ENCODE data around the gene CD84.
"Not testable (repeated sequence)": the region's sequence is repeated elsewhere in the genome, so short reads cannot be mapped to it uniquely, and the experiment has no call there.

The CD84 gene

DNA sequence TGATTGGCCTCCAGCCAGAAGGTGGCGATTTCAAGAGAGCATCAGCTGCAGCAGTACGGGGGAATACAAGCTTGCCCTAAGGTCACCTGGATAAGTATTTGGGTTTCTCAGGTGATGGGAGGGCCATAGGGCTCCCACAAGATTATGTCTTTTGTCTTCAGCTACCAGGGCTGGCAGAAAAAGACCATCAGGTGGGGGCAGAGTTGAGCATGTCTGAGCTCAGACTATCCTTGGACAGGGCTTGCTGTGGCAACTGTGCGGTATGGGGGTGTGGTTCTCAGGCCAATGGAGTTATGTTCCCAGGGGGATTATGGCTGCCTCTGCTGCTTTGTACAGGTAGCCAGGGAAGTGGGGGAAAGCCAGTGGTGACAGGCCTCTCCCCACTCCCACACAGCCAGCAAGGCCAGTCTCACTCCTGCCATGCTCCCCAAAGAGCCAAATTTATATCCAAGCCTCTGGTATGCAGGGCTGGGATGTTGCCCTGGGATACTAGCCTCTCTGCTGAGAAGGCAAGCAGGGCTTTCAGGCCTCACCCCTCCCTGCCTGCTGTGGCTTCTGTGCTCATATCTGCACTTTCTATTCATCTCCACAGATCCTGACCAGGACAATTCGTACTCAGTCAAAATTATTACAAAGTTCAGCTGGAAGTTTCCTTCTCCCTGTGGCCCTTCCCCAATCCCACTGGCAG, 26.6 kb upstream of the CD84 start:
- TF ChIP-seq, protein P1, sequence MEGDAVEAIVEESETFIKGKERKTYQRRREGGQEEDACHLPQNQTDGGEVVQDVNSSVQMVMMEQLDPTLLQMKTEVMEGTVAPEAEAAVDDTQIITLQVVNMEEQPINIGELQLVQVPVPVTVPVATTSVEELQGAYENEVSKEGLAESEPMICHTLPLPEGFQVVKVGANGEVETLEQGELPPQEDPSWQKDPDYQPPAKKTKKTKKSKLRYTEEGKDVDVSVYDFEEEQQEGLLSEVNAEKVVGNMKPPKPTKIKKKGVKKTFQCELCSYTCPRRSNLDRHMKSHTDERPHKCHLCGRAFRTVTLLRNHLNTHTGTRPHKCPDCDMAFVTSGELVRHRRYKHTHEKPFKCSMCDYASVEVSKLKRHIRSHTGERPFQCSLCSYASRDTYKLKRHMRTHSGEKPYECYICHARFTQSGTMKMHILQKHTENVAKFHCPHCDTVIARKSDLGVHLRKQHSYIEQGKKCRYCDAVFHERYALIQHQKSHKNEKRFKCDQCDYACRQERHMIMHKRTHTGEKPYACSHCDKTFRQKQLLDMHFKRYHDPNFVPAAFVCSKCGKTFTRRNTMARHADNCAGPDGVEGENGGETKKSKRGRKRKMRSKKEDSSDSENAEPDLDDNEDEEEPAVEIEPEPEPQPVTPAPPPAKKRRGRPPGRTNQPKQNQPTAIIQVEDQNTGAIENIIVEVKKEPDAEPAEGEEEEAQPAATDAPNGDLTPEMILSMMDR (IDR thresholded peaks at IDR 0.05; ENCODE audit: borderline replicate concordance, insufficient read depth, low read depth, low read length) = no peak; the same call in 1 of the 2 replicates
- no peak overlapping the region for H3K4me3 ChIP-seq (ENCODE audit: low read depth, low read length)

- no peak overlapping the region for H3K4me3 ChIP-seq (ENCODE audit: low read depth, low read length)
- TF ChIP-seq, protein P1 (IDR thresholded peaks at IDR 0.05; ENCODE audit: borderline replicate concordance, insufficient read depth, low read depth, low read length) = no peak
These were observed 25.9 kb upstream of the CD84 start for GRCh38 chr1:160605205-160605604.

GRCh38 chr1:160597705-160598104, 18.4 kb upstream of the CD84 start:
- H3K4me3 ChIP-seq (ENCODE audit: low read depth, low read length) = no peak overlapping the region
- TF ChIP-seq, protein P1 (IDR thresholded peaks at IDR 0.05; ENCODE audit: borderline replicate concordance, insufficient read depth, low read depth, low read length) = no peak

DNA sequence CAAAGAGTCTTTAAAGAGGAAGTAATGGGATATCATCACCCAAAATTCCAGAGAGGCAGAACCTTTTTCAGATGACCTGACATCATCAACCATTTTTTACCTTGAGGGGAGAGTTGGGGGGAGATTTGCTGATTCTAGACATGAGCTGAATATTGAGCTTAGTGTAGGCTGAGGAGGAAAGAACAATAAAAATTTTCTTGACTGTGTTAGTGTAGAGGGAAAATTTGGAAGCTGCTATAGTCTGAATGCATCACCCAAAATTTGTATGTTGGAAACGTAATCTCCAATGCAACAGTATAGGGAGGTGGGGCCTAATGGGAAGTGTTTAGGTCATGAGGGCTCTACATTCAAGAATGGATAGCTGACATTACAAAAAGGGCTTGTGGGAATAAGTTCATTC, 17.8 kb upstream of the CD84 start:
- no peak overlapping the region for H3K4me3 ChIP-seq (ENCODE audit: low read depth, low read length)
- TF ChIP-seq, protein P1 (IDR thresholded peaks at IDR 0.05; ENCODE audit: borderline replicate concordance, insufficient read depth, low read depth, low read length) = no peak

GRCh38 chr1:160590488-160590887, 11.2 kb upstream of the CD84 start:
- no peak overlapping the region for H3K4me3 ChIP-seq (ENCODE audit: low read depth, low read length)
- TF ChIP-seq, protein P1 (IDR thresholded peaks at IDR 0.05; ENCODE audit: borderline replicate concordance, insufficient read depth, low read depth, low read length) = no peak

- TF ChIP-seq, protein P1 (IDR thresholded peaks at IDR 0.05; ENCODE audit: borderline replicate concordance, insufficient read depth, low read depth, low read length) = no peak
- H3K4me3 ChIP-seq (ENCODE audit: low read depth, low read length) = no peak overlapping the region
These were observed 9.2 kb upstream of the CD84 start for GRCh38 chr1:160588468-160588867.

GRCh38 chr1:160584784-160585183, 5.5 kb upstream of the CD84 start:
- H3K4me3 ChIP-seq (ENCODE audit: low read depth, low read length) = no peak overlapping the region
- TF ChIP-seq, protein P1 (IDR thresholded peaks at IDR 0.05; ENCODE audit: borderline replicate concordance, insufficient read depth, low read depth, low read length) = no peak

- H3K4me3 ChIP-seq (ENCODE audit: low read depth, low read length) = not testable (repeated sequence)
These were observed 3.7 kb upstream of the CD84 start for GRCh38 chr1:160582976-160583375.
